Neural progenitor cell (in vitro differentiated cells): ENCODE measurements around the gene INMT.

ENCODE experiments used
- CTCF ChIP-seq: fragments of 200-600 bp; sonication (generic); IDR thresholded peaks from 2 replicates; pipeline ENCODE4 v1.5.1; 2017; ENCODE audit warnings: antibody characterized with exemption, mild to moderate bottlenecking
- EZH2phosphoT487 ChIP-seq: fragments of 200-600 bp; sonication (generic); IDR thresholded peaks from 2 replicates; pipeline ENCODE4 v1.6.1; 2017; ENCODE audit warnings: antibody characterized with exemption

- TF ChIP-seq CTCF (no peak), EZH2phosphoT487 (no peak)
These were observed 50.9 kb downstream of the INMT start for GRCh38 chr7:30802812-30803211.
